ENCODE data around the gene ZFAND3.

Gene ZFAND3

DNA sequence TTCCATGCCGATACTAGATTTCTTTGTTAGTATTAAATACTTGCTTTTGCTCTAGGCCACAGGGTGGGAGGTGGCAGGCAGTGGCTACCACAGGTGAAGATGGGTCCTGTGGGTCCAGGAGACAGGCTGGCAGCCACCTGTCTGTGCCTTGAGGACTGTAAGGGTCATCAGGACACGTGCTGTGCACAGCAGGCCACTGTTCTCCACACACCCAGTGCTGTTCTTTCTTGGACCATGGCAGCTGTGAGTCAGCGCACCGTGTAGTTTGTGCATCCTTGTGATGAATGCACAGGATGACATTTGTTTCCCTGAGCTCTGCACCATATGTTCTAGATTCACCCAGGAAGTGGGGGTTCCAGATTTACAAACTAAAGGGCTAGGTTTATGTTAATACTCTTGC, 317.0 kb downstream of the ZFAND3 start:
- DNase-seq (ENCODE audit: low read depth): no peak

GRCh38 chr6:38137608-38138265, 318.2 kb downstream of the ZFAND3 start:
- no peak for DNase-seq (ENCODE audit: low read depth)

GRCh38 chr6:38138374-38138773, 318.8 kb downstream of the ZFAND3 start:
- DNase-seq (ENCODE audit: low read depth): no peak

DNA sequence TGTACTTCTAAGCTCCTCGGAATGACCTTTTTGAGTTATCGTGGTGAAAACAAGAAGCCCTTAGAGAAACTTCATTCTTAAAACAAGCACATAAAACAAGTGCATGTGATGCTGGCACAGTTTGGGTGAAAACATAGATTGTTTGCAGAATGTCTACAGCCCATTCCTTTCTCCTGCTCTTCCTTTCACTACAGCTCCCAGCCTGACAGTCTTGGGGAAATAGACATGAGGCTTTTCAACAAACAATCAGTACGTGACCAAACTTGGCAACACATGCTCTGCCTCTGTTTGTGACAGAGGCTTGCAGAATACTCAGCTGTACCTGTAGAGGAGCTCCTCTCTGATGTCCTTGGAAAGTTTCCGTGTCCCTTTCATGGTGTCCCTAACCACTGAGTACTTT, 321.6 kb downstream of the ZFAND3 start:
- no peak for DNase-seq (ENCODE audit: low read depth)

DNA sequence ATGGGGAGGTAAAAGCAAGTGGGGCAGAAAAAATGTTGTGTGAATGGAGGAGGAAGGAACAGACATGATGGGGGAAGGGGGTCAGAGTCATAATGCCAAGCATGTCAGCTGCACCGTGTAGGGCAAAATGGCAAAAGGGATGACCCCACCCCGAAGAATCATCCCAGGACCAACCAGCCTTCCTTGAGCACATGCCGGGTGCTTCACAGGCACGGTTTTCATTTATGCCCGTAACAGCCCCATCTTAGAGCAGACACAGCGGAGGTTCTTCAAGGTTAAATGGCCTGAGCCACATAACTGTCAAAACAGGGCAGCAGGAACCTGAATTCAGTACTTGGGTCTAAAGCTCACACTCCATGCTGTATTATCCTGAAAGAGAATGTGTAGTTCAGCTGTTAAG, 322.2 kb downstream of the ZFAND3 start:
- no peak for DNase-seq (ENCODE audit: low read depth)

DNA sequence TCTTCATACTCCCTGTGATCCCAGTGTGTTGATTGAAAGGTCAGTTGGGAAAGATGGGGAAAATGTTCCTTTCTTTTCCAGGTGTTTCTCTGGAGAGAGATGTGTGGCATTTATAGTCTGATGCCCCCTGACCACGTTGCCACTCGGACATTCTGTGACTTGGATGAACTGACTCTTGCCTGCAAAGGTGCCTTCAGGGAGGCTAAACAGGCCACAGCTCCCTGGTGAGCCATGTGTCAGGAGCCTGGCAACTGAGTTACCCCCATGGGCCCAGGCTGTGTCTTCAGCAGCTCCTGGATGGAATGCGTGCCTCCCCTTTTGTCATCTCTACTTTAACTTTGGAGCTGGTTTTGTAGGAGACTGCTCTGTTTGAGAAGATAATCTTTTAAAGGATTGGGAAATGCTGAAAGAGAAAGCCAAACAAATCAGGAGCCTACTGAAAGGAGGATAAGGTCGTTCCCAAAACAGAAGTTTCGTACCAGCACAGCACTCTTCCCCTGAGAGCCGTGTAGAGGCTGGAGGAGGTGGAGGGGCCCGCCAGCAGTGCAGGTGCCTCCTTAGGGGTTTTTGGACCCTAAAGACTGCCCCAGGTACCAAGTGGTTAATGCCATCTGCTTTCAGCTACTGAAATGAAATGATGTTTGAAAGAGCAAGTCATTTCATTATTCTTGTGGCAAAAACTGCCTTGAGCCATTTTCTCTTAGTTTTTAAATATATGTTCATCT, 322.8 kb downstream of the ZFAND3 start:
- DNase-seq (ENCODE audit: low read depth): no peak

DNA sequence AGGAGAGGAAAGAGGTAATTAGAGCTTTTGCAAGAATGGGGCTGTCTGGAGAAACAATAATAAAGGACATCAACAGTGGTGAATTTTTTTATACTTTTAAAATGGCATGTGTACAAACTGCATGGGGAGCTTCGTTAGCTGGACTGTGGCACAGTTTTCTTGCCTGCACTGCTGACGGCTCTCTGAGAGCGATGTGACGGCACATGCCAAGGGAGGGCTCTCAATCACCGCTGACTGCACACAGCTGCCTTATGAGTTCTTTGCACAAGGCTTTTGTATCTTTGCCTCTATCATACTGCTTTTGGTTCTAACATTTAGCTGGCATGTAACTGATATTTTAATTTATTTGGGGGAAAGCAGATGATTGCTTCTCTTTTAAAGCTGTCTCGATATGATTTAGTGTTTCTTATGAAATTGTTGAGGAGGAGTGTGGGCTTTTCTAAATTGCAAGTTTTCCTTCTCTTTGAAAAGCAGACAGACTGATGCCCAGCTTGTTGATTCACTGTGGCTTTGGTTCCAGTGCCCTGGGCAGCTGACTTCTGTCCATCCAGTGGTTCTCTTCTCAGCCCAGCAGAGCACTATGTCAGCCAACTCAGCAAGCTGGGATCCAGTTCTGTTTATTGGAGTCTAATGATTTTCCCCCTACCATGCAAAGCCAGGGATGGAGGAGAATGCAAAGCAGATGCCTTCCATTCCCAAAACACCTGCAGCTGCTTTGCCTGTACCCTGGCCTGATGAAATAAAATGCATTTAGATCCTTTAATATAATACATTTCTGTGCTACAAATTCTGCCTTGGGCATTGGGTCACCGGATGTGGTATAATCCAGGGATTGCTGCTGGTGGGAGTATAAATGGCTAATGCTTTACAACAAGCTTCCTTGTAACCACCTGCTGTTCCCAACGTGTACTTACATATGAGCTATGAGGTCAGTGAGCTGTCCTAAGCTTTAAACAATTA, 323.9 kb downstream of the ZFAND3 start:
- no peak for DNase-seq (ENCODE audit: low read depth)

- no peak for DNase-seq (ENCODE audit: low read depth)
These were observed 324.9 kb downstream of the ZFAND3 start for GRCh38 chr6:38144365-38144945.

DNA sequence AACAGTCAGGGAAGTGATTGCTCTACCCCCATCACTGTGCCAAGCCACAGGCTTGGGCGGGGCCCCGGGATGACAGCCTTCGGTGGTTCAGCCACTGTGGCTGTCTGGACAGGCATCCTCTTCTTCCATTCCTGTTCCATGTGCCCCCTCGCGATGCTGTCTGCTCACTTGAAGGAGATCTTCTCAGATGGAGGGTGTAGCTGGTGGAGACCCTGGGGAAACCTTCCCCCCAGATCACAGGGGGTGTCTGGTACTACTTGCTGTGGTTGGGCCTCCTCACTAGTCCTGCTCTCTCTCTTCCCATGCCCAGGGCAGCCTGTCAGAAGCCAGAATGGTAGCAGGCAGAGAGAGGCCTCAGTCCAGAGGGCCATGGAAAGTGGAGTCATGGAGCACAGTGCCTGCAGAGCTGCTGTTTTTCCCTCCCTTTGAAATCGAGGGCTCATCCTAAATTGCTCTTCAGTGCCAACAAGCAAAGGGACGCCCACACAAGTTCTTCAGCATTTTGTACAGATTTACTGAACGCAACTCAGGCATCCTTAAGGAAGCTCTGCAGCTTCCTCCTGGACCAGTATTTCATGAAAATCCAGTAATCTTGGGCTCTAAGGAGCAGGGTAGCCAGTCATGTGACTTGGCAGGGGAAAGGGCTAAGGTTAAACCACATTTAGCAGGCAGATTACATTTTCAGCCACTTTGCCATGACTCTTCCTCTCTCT, 326.6 kb downstream of the ZFAND3 start:
- DNase-seq (ENCODE audit: low read depth): no peak

DNA sequence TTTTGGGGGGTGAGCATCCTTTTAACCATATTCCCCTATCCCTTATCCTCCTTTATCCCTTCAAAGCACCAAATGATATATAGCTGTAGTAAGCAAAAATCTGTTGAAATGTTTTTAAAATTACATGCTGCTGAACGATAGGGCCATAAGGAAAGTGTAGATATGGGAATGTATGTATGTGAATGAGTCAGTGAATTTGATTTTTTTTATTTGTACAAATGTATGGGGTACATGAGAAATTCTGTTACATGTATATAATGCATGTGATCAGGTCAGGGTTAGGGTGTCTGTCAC, 327.2 kb downstream of the ZFAND3 start:
- no peak for DNase-seq (ENCODE audit: low read depth)

DNA sequence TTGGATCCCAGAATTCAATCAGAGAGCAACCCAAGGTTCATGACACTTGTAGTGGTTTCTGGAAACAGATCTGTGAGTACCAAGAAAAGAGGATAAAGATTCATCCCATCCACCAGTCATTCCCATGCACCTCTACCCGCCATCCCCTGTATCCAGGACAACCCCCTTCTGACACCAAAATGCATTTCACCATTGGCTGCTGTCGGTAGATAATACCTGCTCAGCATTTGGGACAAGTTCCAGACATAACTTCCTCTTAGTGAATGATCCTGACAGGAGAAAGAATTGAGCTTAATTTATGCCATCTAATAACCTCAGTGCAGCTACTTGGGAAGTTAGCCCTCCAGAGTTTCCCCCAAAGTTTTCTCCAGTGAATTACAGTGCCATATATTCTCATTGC, 329.1 kb downstream of the ZFAND3 start:
- DNase-seq (ENCODE audit: low read depth): no peak

DNA sequence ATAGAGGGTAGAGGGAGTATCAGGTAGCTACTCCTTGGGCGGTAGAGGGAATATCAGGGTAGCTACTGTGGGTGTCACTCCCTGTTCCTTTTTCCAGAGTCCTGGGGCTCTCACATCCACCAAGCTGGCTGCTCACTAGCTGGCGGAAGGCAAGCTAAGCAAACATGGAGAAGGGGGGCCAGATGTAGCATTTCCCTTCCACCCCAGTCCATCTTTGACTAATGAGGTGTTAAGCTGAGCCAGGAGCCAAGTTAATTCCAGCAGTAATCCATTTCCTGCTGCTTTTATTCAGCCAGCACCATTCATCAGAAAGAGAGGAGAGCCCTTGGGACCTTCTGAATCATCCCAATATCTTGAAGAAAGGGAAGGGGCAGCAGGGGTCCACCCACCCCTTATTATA, 330.0 kb downstream of the ZFAND3 start:
- no peak for DNase-seq (ENCODE audit: low read depth)

- no peak for DNase-seq (ENCODE audit: low read depth)
These were observed 330.5 kb downstream of the ZFAND3 start for GRCh38 chr6:38150021-38150420.

DNA sequence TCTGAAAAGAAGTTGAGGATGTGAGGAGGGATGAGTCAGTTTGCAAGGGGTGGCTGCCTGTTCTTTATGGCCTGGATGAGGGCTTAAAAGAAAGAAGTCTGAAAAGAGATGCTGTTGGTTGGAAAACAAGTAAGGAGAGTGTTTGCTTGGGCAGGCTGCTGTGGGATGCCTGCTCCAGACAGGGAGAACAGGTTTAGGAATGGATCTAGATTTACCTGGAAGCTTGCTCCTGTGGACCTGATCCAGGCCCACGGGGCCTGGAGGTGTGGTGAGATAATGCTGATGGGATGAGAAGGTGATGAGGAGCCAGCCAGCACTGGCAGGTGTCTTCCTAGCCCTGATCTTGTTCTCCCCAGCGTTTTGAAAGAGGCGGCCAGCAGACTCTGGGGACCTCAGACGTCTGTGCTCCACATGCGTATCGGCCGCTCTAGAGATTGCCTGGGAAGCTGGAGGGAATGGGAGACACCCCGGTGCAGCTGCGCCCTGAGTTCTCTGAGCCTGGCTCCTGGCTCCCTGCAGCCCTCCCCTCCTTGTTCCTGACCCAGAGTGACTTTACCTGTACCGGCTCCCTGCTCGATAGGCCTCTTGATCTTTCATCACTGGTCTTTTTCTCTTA, 331.3 kb downstream of the ZFAND3 start:
- DNase-seq (ENCODE audit: low read depth): no peak

DNA sequence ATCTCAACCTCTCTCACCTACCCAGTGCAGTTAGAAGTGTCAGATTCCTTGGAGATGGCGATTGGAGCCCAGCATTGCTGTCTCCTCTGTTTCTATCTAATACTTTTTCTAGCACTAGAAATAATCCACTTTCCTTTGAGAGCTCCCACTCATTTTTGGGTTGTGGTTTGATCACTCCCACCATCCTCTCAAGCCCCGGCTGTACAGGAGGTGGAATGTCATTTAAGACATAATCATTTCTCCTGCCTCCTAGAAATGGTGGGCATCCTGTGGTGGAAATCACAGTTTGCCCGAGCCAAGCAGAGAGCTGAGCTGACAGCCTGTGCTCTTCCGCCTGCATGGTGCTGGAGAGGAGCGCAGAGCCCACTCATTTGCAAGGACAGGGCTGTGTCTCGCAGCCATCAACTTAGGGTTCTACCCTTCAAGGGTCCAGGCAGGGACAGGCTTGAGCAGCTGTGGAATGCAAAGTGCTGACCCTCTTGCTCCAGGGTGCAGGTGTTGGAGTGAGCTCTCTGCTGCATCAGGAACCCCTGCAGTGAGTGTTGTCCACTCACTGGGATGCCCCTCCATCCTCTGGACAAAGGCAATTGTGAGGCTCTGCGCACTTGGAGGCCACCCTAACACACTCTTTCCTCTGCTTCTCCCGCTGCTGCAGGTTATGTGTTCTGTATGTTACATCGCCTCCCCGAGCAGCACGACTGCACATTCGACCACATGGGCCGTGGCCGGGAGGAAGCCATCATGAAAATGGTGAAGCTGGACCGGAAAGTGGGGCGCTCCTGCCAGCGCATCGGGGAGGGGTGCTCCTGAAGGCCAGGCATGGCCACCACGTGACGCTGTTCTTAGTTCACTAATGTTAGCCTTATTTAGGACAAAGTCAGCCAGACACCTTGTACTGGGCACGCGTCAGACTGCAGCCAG, 332.3 kb downstream of the ZFAND3 start:
- DNase-seq (ENCODE audit: low read depth): no peak

- DNase-seq (ENCODE audit: low read depth): no peak
These were observed 333.1 kb downstream of the ZFAND3 start for GRCh38 chr6:38152620-38153019.

GRCh38 chr6:38153076-38153797, 333.7 kb downstream of the ZFAND3 start:
- DNase-seq (ENCODE audit: low read depth): no peak

GRCh38 chr6:38153798-38154345, 334.3 kb downstream of the ZFAND3 start:
- no peak for DNase-seq (ENCODE audit: low read depth)

DNA sequence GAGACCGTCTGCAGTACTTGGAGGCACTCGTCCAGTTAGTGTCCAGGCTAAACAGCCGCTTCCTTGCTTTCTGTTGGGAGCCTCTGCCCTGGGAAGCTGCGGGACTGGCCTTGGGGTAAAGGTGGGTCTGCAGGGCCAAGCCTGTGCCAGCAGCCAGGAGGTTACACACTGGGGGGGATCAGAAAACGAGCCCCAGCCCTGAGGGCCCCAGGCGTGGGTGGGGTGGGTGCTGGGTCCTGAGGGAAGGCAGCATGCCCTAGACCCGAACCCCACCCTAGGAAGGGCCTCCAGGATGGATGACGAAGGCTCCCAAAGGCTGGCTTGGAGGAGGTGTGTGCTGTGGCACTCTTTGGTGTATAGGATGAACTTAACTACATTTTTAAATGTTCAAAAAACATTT, 335.2 kb downstream of the ZFAND3 start:
- DNase-seq (ENCODE audit: low read depth): no peak

Measured in activated T-cell treated with anti-CD3 and anti-CD28 coated beads for 24 hours (primary cell).